Neutrophil (primary cell): ENCODE results near the gene HAND2.

ENCODE experiments used
- H3K27ac ChIP-seq: fragments of 200-600 bp; sonication (generic); 2 replicates; pipeline ENCODE4 v1.5.1; 2016; ENCODE audit warnings: mild to moderate bottlenecking, moderate library complexity
- H3K27me3 ChIP-seq: fragments of 200-600 bp; sonication (generic); 2 replicates; pipeline ENCODE4 v1.6.0; 2016; ENCODE audit warnings: mild to moderate bottlenecking
- H3K36me3 ChIP-seq: fragments of 200-600 bp; sonication (generic); 2 replicates; pipeline ENCODE4 v1.5.1; 2017
- H3K4me1 ChIP-seq, 2 experiments: fragments of 200-600 bp in 1 of 2; sonication (generic) in 1 of 2; 1 replicate in 1 of 2; 2 replicates in 1 of 2; pipeline versions ENCODE4 v1.5.1 to v1.6.1; 2013 to 2016; ENCODE audit warnings: low read depth in 1 of 2, low read length in 1 of 2, mild to moderate bottlenecking in 1 of 2, moderate library complexity in 1 of 2; ENCODE audit not compliant: control insufficient read depth in 1 of 2, insufficient read depth in 1 of 2
- H3K4me3 ChIP-seq, 2 experiments: fragments of 200-600 bp in 1 of 2; sonication (generic) in 1 of 2; 1 replicate in 1 of 2; 2 replicates in 1 of 2; pipeline ENCODE4 v1.5.1; 2013 to 2016; ENCODE audit warnings: low read depth in 1 of 2, low read length in 1 of 2, mild to moderate bottlenecking in 1 of 2, moderate library complexity in 1 of 2
- H3K9me3 ChIP-seq: fragments of 200-600 bp; sonication (generic); 2 replicates; pipeline ENCODE4 v1.5.1; 2016
- CTCF ChIP-seq: fragments of 200-600 bp; sonication (generic); IDR thresholded peaks from 2 replicates; pipeline ENCODE4 v1.5.1; 2016; ENCODE audit warnings: antibody characterized with exemption

Gene HAND2

GRCh38 chr4:173489514-173489913 lies 40.5 kb downstream of the HAND2 start:
- Histone ChIP-seq H3K4me3 (no peak overlapping the region), H3K27me3 (peaks cover 18% of the 10 kb centered on the region), H3K36me3 (no peaks in the 10 kb centered on the region), H3K4me1 (peaks cover 14 to 15% of the 10 kb centered on the region in 2 experiments), H3K27ac (no peak overlapping the region), H3K9me3 (no peaks in the 10 kb centered on the region)
- TF ChIP-seq CTCF = no peak

- Histone ChIP-seq H3K4me3 (no peak overlapping the region), H3K27me3 (peaks cover 10% of the 10 kb centered on the region), H3K9me3 (no peaks in the 10 kb centered on the region), H3K27ac (no peak overlapping the region), H3K36me3 (no peaks in the 10 kb centered on the region), H3K4me1 (peaks cover 8% of the 10 kb centered on the region in 2 experiments)
- no peak for TF ChIP-seq CTCF
Measured at GRCh38 chr4:173488656-173489055, 41.4 kb downstream of the HAND2 start.

- Histone ChIP-seq H3K27me3 (peaks cover 4% of the 10 kb centered on the region), H3K36me3 (no peaks in the 10 kb centered on the region), H3K9me3 (no peaks in the 10 kb centered on the region), H3K4me1 (peaks cover 8% of the 10 kb centered on the region in 2 experiments), H3K4me3 (no peak overlapping the region), H3K27ac (no peak overlapping the region)
- TF ChIP-seq CTCF = no peak
Measured at GRCh38 chr4:173488074-173488473, 42.0 kb downstream of the HAND2 start.

GRCh38 chr4:173486714-173487392 lies 43.2 kb downstream of the HAND2 start:
- Histone ChIP-seq H3K36me3 (no peaks in the 10 kb centered on the region), H3K4me3 (no peak overlapping the region), H3K27ac (no peak overlapping the region), H3K4me1 (peaks cover 8% of the 10 kb centered on the region in 2 experiments), H3K9me3 (no peaks in the 10 kb centered on the region), H3K27me3 (no peaks in the 10 kb centered on the region)
- TF ChIP-seq CTCF = no peak

- H3K27me3 ChIP-seq = no peaks in the 10 kb centered on the region
- peaks cover 1% of the 10 kb centered on the region in 2 experiments for H3K4me1 ChIP-seq
- H3K36me3 ChIP-seq = no peaks in the 10 kb centered on the region
- no peak for TF ChIP-seq CTCF
- H3K27ac ChIP-seq = no peak overlapping the region
- no peak overlapping the region for H3K4me3 ChIP-seq
- no peaks in the 10 kb centered on the region for H3K9me3 ChIP-seq
Measured at GRCh38 chr4:173485164-173485563, 44.9 kb downstream of the HAND2 start.
